ENCODE data around the gene LYPLA2.

DNA sequence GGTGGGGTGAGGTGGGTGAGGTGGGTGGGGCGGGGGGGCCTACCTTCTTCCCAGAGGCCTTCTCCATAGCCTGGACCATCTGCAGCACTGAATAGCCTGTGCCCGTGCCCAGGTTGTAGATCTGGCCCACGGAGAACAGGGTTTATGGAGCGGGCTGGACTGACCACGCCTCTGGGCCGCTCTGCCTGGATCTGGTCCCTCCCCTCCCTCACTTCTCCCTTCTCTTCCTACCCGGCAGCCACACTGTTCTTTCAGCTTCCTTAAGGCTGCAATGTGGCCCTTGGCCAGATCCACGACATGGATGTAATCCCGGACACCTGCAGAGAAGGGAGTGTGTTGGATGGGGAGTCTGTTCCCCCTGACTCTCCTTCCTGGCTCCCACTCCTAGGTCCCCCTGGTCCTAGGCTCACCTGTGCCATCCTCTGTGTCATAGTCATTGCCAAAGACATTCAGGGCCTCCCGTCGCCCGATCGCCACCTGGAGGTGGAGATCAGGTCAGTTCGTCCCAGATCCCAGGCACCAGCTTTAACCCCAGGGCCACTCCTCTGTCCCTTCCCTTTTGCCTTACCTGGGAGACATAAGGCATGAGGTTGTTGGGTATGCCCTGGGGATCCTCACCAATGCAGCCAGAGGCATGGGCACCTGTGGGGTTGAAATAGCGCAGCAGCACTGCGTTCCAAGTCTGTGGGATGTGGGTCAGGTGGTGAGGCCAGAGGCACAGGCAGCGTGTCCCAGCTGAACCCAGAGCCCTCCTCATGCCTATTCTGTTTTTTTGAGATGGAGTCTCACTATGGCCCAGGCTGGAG, 5.7 kb downstream of the LYPLA2 start:
- TF ChIP-seq CTCF (IDR thresholded peaks at IDR 0.05) = no peak
- no peak for TF ChIP-seq CHD2 (IDR thresholded peaks at IDR 0.05; ENCODE audit: low read length, partially characterized antibody)
- TF ChIP-seq RXRA (IDR thresholded peaks at IDR 0.05; ENCODE audit: borderline replicate concordance, low read depth) = no peak
- no peak for TF ChIP-seq YY1 (IDR thresholded peaks at IDR 0.05; ENCODE audit: low read depth)
- no peak for TF ChIP-seq TAF1 (IDR thresholded peaks at IDR 0.05; ENCODE audit: borderline replicate concordance, low read depth, low read length)
- TF ChIP-seq FOSL2 (IDR thresholded peaks at IDR 0.05; ENCODE audit: borderline replicate concordance, low read depth) = no peak
- no peak for TF ChIP-seq RFX5 (IDR thresholded peaks at IDR 0.05; ENCODE audit: low read length)
- no peak for TF ChIP-seq FOXM1 (IDR thresholded peaks at IDR 0.05; ENCODE audit: low read depth)
- TF ChIP-seq JUND (IDR thresholded peaks at IDR 0.05) = no peak
- no peak for TF ChIP-seq ELF1 (IDR thresholded peaks at IDR 0.05)
- TF ChIP-seq EP300 (IDR thresholded peaks at IDR 0.05; ENCODE audit: borderline replicate concordance in 1 of 2, low read depth in 1 of 2, low read length in 1 of 2) = no peak
- TF ChIP-seq, protein P1, sequence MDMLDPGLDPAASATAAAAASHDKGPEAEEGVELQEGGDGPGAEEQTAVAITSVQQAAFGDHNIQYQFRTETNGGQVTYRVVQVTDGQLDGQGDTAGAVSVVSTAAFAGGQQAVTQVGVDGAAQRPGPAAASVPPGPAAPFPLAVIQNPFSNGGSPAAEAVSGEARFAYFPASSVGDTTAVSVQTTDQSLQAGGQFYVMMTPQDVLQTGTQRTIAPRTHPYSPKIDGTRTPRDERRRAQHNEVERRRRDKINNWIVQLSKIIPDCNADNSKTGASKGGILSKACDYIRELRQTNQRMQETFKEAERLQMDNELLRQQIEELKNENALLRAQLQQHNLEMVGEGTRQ (IDR thresholded peaks at IDR 0.05; ENCODE audit: borderline replicate concordance, low read depth, low read length) = no peak

Measured in SK-N-SH (cell line).